ENCODE data around the gene SH3BP1. TPM values are rescaled to one million over a fixed set of nuclear protein-coding genes. Genes with fewer than 3 reads are reported as not detected.

SH3BP1 gene
- total and polyA plus RNA-seq, 4 donors: 14.8 to 20.2 (median 18.0) TPM

DNA sequence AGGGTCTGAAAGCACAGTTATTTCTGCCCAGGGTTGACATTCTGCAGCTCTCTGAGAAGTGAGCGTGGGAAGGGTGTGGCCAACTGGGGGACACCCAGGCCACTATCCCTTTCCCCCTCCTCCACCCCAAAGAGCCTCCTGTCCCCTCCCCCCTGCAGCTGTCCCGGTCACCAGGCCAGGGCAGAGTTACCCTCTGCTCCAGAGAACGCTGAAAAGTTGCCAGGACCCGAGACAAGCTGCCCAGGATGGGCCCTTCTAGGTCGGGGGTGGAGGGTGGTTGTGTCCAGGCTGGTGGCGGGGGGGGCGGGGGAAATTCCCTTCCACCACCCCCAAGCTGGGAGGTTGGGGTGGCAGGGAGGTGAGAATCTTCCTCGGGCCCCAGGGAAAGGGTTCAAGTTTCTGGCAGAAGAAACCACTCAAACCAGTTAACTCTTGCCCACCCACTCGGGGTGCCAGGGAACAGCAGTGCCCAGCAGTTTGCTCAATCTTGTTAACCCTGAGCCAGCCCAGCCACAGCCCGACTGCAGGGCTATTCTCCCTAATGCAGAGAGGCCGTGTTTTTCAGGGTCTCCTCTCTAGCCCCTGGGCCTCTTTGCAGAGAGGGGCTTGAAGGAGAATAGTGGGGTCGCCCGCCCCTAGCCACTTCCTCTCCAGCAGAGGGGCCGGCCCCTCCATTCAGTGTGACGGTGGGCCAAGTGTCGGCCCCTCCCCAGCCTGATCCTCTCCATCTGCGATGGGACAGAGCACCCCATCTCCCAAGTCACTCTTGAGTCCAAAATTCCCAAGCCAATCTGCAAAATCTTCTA lies 36.7 kb downstream of the SH3BP1 start:
- 14 to 17% methylated on average over 17 of the region's 17 CpGs for WGBS, 2 donors
- ATAC-seq (ENCODE audit: insufficient read depth, low FRiP score) (no peak), DNase-seq (peak in 2 of 3 donors; percentile 55 to 65)
- H3K27me3 ChIP-seq (ENCODE audit: control insufficient read depth in 3 of 3, insufficient read depth in 3 of 3, low read length in 2 of 3): no peaks in the 10 kb centered on the region
- H3K27ac ChIP-seq (ENCODE audit: low read depth in 1 of 2, low read length in 1 of 2): peak overlapping the region; percentile 95 to 97
- peak overlapping the region; percentile 60 for H3K4me3 ChIP-seq
- no peaks in the 10 kb centered on the region for H3K9me3 ChIP-seq (ENCODE audit: control insufficient read depth in 4 of 4, insufficient read depth in 3 of 4, low read length in 3 of 4)
- H3K9ac ChIP-seq (ENCODE audit: insufficient read depth in 1 of 2, low read length in 2 of 2): peak overlapping the region in 1 of 2 donors; percentile 85
- TF ChIP-seq, protein P1, sequence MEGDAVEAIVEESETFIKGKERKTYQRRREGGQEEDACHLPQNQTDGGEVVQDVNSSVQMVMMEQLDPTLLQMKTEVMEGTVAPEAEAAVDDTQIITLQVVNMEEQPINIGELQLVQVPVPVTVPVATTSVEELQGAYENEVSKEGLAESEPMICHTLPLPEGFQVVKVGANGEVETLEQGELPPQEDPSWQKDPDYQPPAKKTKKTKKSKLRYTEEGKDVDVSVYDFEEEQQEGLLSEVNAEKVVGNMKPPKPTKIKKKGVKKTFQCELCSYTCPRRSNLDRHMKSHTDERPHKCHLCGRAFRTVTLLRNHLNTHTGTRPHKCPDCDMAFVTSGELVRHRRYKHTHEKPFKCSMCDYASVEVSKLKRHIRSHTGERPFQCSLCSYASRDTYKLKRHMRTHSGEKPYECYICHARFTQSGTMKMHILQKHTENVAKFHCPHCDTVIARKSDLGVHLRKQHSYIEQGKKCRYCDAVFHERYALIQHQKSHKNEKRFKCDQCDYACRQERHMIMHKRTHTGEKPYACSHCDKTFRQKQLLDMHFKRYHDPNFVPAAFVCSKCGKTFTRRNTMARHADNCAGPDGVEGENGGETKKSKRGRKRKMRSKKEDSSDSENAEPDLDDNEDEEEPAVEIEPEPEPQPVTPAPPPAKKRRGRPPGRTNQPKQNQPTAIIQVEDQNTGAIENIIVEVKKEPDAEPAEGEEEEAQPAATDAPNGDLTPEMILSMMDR (IDR thresholded peaks at IDR 0.05; ENCODE audit: control extremely low read depth, extremely low read depth): no peak
- peaks cover 0 to 16% (median 8%) of the 10 kb centered on the region in 5 donors for H3K4me1 ChIP-seq (ENCODE audit: control insufficient read depth in 5 of 5, insufficient read depth in 5 of 5, low read length in 5 of 5)
- peaks cover 0 to 7% (median 4%) of the 10 kb centered on the region in 4 donors for H3K36me3 ChIP-seq (ENCODE audit: control insufficient read depth in 4 of 4, insufficient read depth in 4 of 4, low read length in 4 of 4)

GRCh38 chr22:37676736-37677492 lies 37.4 kb downstream of the SH3BP1 start:
- ATAC-seq (ENCODE audit: insufficient read depth, low FRiP score) (peak; percentile 60), DNase-seq (peak; percentile 87 to 90 (median 89))
- H3K27me3 ChIP-seq (ENCODE audit: control insufficient read depth in 3 of 3, insufficient read depth in 3 of 3, low read length in 2 of 3): no peaks in the 10 kb centered on the region
- H3K9ac ChIP-seq (ENCODE audit: insufficient read depth in 1 of 2, low read length in 2 of 2): peak overlapping the region; percentile 46 to 85
- TF ChIP-seq, protein P1 (IDR thresholded peaks at IDR 0.05; ENCODE audit: control extremely low read depth, extremely low read depth): no peak
- H3K4me1 ChIP-seq (ENCODE audit: control insufficient read depth in 5 of 5, insufficient read depth in 5 of 5, low read length in 5 of 5): peaks cover 0 to 16% (median 8%) of the 10 kb centered on the region in 5 donors
- WGBS, 2 donors: 1 to 2% methylated on average over 26 to 42 of the region's 42 CpGs
- no peaks in the 10 kb centered on the region for H3K9me3 ChIP-seq (ENCODE audit: control insufficient read depth in 4 of 4, insufficient read depth in 3 of 4, low read length in 3 of 4)
- peak overlapping the region; percentile 60 for H3K4me3 ChIP-seq
- H3K36me3 ChIP-seq (ENCODE audit: control insufficient read depth in 4 of 4, insufficient read depth in 4 of 4, low read length in 4 of 4): peaks cover 0 to 7% (median 4%) of the 10 kb centered on the region in 4 donors
- peak overlapping the region; percentile 95 to 97 for H3K27ac ChIP-seq (ENCODE audit: low read depth in 1 of 2, low read length in 1 of 2)

DNA sequence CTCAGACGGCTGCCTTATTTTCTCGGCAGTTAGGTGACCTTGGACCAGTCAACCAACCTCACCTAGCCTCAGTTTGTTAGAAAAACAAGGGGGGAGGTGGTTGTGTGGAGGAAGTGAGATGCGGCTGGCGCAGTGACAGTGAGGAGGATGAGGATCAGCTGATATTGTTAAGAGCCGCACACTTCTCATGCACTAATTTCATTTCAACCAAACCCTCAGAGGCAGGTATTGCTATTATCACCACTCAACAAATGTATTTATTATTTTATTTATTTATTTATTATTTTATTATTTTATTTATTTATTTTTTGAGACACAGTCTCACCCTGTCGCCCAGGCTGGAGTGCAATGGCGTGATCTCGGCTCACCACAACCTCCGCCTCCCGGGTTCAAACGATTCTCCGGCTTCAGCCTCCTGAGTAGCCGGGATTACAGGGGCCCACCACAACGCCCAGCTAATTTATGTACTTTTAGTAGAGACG lies 38.1 kb downstream of the SH3BP1 start:
- H3K9me3 ChIP-seq (ENCODE audit: control insufficient read depth in 4 of 4, insufficient read depth in 3 of 4, low read length in 3 of 4): no peaks in the 10 kb centered on the region

More for the DNA sequence above, 38.1 kb downstream of the SH3BP1 start:
- H3K36me3 ChIP-seq (ENCODE audit: control insufficient read depth in 4 of 4, insufficient read depth in 4 of 4, low read length in 4 of 4): peaks cover 0 to 7% (median 4%) of the 10 kb centered on the region in 4 donors
- ATAC-seq (ENCODE audit: insufficient read depth, low FRiP score): no peak
- H3K27ac ChIP-seq (ENCODE audit: low read depth in 1 of 2, low read length in 1 of 2): peak overlapping the region in 1 of 2 donors; percentile 61
- H3K4me1 ChIP-seq (ENCODE audit: control insufficient read depth in 5 of 5, insufficient read depth in 5 of 5, low read length in 5 of 5): peaks cover 0 to 16% (median 8%) of the 10 kb centered on the region in 5 donors
- peak overlapping the region in 1 of 2 donors; percentile 55 for H3K9ac ChIP-seq (ENCODE audit: insufficient read depth in 1 of 2, low read length in 2 of 2)
- WGBS, 2 donors: 54 to 59% methylated on average over 15 of the region's 15 CpGs
- TF ChIP-seq, protein P1 (IDR thresholded peaks at IDR 0.05; ENCODE audit: control extremely low read depth, extremely low read depth): no peak
- no peak for DNase-seq
- peak overlapping the region; percentile 31 for H3K4me3 ChIP-seq
- H3K27me3 ChIP-seq (ENCODE audit: control insufficient read depth in 3 of 3, insufficient read depth in 3 of 3, low read length in 2 of 3): no peaks in the 10 kb centered on the region

Data from lung (tissue), 12 donors.